ENCODE measurements around the gene TMED5.
"Not testable (repeated sequence)": the region's sequence is repeated elsewhere in the genome, so short reads cannot be mapped to it uniquely, and the experiment has no call there.

The TMED5 gene

GRCh38 chr1:93171549-93172034, 8.6 kb downstream of the TMED5 start:
- no peak for DNase-seq

GRCh38 chr1:93170141-93170678, 10.0 kb downstream of the TMED5 start:
- not testable (repeated sequence) for DNase-seq

GRCh38 chr1:93167006-93167405, 13.2 kb downstream of the TMED5 start:
- DNase-seq = no peak

GRCh38 chr1:93165895-93166294, 14.3 kb downstream of the TMED5 start:
- not testable (repeated sequence) for DNase-seq

GRCh38 chr1:93164816-93165215, 15.4 kb downstream of the TMED5 start:
- no peak for DNase-seq

- not testable (repeated sequence) for DNase-seq
Measured at GRCh38 chr1:93163314-93163713, 16.9 kb downstream of the TMED5 start.

- DNase-seq = no peak
Measured at GRCh38 chr1:93159337-93159736, 20.9 kb downstream of the TMED5 start.

- DNase-seq = no peak
Measured at GRCh38 chr1:93155335-93155734, 24.9 kb downstream of the TMED5 start.

- DNase-seq = no peak
Measured at GRCh38 chr1:93154898-93155297, 25.3 kb downstream of the TMED5 start.

GRCh38 chr1:93152835-93153234, 27.4 kb downstream of the TMED5 start:
- no peak for DNase-seq

GRCh38 chr1:93151474-93151873, 28.7 kb downstream of the TMED5 start:
- no peak for DNase-seq

GRCh38 chr1:93150729-93151128, 29.5 kb downstream of the TMED5 start:
- DNase-seq = no peak

GRCh38 chr1:93148001-93148400, 32.2 kb downstream of the TMED5 start:
- no peak for DNase-seq

GRCh38 chr1:93143769-93144168, 36.4 kb downstream of the TMED5 start:
- no peak for DNase-seq

GRCh38 chr1:93143136-93143535, 37.1 kb downstream of the TMED5 start:
- DNase-seq = no peak

GRCh38 chr1:93142161-93142560, 38.1 kb downstream of the TMED5 start:
- DNase-seq = no peak

GRCh38 chr1:93140106-93140505, 40.1 kb downstream of the TMED5 start:
- no peak for DNase-seq

GRCh38 chr1:93137604-93138292, 42.5 kb downstream of the TMED5 start:
- no peak for DNase-seq

- no peak for DNase-seq
Measured at GRCh38 chr1:93136445-93136844, 43.8 kb downstream of the TMED5 start.

- no peak for DNase-seq
Measured at GRCh38 chr1:93132638-93133037, 47.6 kb downstream of the TMED5 start.

GRCh38 chr1:93129507-93130099, 50.6 kb downstream of the TMED5 start:
- DNase-seq = no peak

GRCh38 chr1:93124556-93125355, 55.5 kb downstream of the TMED5 start:
- DNase-seq = no peak

GRCh38 chr1:93123201-93123783, 56.9 kb downstream of the TMED5 start:
- DNase-seq = no peak
